HUES6 (cell line): ENCODE measurements around the gene EPB41L4B.

Source experiments
- H3K27ac ChIP-seq: 2 replicates; pipeline ENCODE4 v1.7.0; 2013; ENCODE audit warnings: low read depth, mild to moderate bottlenecking, low read length, inconsistent platforms
- H3K27me3 ChIP-seq: 2 replicates; pipeline ENCODE4 v1.6.1; 2013; ENCODE audit warnings: low read length; ENCODE audit not compliant: control insufficient read depth, insufficient read depth
- H3K36me3 ChIP-seq: 2 replicates; pipeline ENCODE4 v1.6.1; 2013; ENCODE audit warnings: low read length; ENCODE audit not compliant: control insufficient read depth, insufficient read depth
- H3K4me1 ChIP-seq: 2 replicates; pipeline ENCODE4 v1.6.1; 2013; ENCODE audit warnings: low read length; ENCODE audit not compliant: control insufficient read depth, insufficient read depth
- H3K4me3 ChIP-seq: 2 replicates; pipeline ENCODE4 v1.5.1; 2013; ENCODE audit warnings: low read depth, low read length
- H3K9ac ChIP-seq: one replicate; pipeline ENCODE4 v1.6.1; 2013; ENCODE audit warnings: mild to moderate bottlenecking, low read length
- H3K9me3 ChIP-seq: 2 replicates; pipeline ENCODE4 v1.6.1; 2013; ENCODE audit warnings: low read depth, low read length; ENCODE audit not compliant: control insufficient read depth, insufficient read depth

Gene EPB41L4B

DNA sequence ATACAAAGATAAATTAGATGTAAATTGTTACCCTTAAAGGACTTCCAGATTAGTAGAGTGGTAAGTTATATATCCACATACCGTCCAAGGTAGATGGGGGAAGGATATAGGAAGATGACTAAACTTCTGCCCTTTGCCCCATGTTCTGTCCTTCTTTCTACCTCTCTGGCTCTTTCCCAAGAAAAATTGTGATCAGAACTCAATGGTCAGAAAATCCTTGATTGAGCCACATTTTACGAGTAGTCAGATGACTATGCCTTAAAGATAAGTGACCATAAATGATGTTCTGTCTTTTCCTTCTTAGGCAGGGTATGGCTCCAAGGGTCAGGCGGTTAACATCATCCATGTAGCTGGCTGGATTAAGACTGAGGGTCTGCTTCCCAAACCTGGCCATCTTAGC, 158.2 kb downstream of the EPB41L4B start:
- no peak overlapping the region for H3K27ac ChIP-seq
- H3K4me1 ChIP-seq = peaks cover 9% of the 10 kb centered on the region
- H3K27me3 ChIP-seq = peaks cover 40% of the 10 kb centered on the region
- H3K9me3 ChIP-seq = no peaks in the 10 kb centered on the region
- H3K36me3 ChIP-seq = no peaks in the 10 kb centered on the region
- H3K4me3 ChIP-seq = no peak overlapping the region
- H3K9ac ChIP-seq = no peak overlapping the region

DNA sequence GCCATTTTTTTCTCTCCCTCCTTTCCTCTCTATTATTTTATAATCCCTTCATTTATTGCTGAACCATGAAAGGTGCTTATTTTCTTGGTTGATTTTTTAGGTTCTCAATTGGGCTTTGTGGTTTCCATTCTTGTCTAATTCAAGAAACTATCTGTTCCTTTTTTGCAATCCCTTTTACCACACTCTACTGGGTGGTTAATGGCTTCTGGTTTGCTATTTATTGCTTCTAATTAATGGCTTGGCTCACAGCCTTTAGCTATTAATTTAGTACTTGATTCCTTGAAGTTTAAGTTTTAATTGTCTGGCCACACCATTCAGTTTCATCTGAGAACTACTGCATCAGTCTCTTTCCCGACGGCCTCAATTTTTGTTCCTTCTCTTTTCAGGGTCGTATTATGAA, 159.4 kb downstream of the EPB41L4B start:
- Histone ChIP-seq H3K27ac (no peak overlapping the region), H3K27me3 (peaks cover 29% of the 10 kb centered on the region), H3K9ac (no peak overlapping the region), H3K9me3 (no peaks in the 10 kb centered on the region), H3K4me3 (no peak overlapping the region), H3K4me1 (peaks cover 9% of the 10 kb centered on the region), H3K36me3 (no peaks in the 10 kb centered on the region)

DNA sequence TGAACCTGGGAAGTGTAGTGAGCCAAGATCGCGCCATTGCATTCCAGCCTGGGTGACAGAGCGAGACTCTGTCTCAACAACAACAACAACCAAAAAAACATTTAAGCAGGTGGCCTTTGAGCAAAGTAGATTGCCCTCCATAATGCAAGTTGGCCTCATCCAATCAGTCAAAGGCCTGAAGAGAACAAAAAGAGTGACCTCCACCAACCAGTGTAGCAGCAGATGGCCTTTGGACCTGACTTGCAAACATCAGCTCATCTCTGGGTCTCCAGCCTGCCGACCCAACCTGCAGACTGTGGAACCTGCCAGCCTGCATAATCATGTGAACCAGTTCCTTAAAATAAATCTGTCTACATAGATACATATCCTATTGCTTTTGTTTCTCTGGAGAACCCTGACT, 161.3 kb downstream of the EPB41L4B start:
- H3K27me3 ChIP-seq = peaks cover 10% of the 10 kb centered on the region; the same call in 1 of the 2 replicates

DNA sequence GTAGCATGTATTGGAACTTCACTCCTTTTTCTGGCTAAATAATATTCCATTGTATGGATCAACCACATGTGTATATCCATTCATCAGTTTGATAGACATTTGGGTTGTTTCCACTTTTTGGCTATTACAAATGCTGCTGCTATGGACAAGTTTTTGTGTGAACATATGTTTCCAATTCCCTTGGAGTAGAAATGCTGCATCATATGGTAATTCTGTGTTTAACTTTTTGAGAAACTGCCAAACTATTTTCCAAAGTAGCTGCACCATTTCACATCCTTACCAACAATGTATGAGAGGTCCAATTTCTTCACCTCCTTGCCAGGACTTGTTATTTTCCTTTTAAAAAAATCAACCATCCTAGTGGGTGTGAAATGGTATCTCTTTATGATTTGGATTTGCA, 162.2 kb downstream of the EPB41L4B start:
- Histone ChIP-seq H3K27me3 (0 out of 2 replicates have a peak, but pooled peaks cover 4% of the 10 kb centered on the region), H3K27ac (no peak overlapping the region), H3K36me3 (no peaks in the 10 kb centered on the region), H3K9ac (no peak overlapping the region), H3K4me3 (no peak overlapping the region), H3K4me1 (no peaks in the 10 kb centered on the region), H3K9me3 (peaks cover 10% of the 10 kb centered on the region)

More for the DNA sequence above, 161.3 kb downstream of the EPB41L4B start:
- Histone ChIP-seq H3K9ac (no peak overlapping the region), H3K36me3 (no peaks in the 10 kb centered on the region), H3K9me3 (peaks cover 4% of the 10 kb centered on the region; the same call in 1 of the 2 replicates), H3K4me3 (no peak overlapping the region), H3K4me1 (no peaks in the 10 kb centered on the region), H3K27ac (no peak overlapping the region)

DNA sequence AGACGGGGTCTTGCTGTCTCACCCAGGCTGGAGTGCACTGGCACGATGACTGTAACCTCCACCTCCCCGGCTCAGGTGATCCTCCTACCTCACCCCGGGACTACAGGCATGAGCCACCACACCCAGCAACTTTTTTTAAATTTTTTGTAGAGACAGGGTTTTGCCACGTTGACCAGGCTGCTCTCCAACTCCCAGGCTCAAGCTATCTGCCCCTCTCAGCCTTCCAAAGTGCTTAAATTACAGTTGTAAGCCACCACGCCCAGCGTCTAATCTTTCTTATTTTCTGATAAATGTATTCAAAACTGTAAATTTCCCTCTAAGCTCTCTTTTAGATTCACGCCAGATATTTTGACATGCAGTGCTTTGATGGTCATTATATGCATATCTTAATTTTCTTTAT, 164.2 kb downstream of the EPB41L4B start:
- no peak overlapping the region for H3K9ac ChIP-seq
- H3K9me3 ChIP-seq = peaks cover 22% of the 10 kb centered on the region
- no peaks in the 10 kb centered on the region for H3K27me3 ChIP-seq
- H3K4me3 ChIP-seq = no peak overlapping the region
- H3K36me3 ChIP-seq = no peaks in the 10 kb centered on the region
- no peak overlapping the region for H3K27ac ChIP-seq
- no peaks in the 10 kb centered on the region for H3K4me1 ChIP-seq

DNA sequence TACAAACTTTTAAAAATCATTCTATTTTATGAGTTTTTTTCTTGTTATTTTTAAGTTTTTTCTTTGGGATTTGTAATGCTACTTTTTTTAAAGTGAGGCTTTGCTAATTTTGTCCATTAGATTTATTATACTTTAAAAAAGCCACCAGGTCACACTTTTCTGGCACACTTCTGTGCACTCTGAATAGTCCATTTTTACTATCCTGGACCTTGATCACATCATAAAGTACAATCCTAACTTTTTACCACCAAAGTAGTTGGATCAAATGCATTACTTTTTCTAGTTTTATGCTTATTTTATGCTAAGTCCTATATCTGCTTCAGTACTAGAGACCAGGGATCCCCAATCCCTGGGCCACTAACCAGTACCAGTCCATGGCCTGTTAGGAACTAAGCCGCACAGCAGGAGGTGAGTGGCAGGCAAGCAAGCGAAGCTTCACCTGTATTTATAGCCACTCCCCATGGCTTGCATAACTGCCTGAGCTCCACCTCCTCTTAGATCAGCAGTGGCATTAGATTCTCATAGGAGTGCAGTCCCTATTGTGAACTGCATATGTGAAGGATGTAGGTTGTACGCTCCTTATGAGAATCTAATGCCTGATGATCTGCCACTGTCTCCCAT, 169.8 kb downstream of the EPB41L4B start:
- H3K9ac ChIP-seq = no peak overlapping the region
- no peak overlapping the region for H3K27ac ChIP-seq
- H3K27me3 ChIP-seq = no peaks in the 10 kb centered on the region
- H3K9me3 ChIP-seq = peaks cover 28% of the 10 kb centered on the region
- no peaks in the 10 kb centered on the region for H3K36me3 ChIP-seq
- H3K4me1 ChIP-seq = no peaks in the 10 kb centered on the region
- H3K4me3 ChIP-seq = no peak overlapping the region

DNA sequence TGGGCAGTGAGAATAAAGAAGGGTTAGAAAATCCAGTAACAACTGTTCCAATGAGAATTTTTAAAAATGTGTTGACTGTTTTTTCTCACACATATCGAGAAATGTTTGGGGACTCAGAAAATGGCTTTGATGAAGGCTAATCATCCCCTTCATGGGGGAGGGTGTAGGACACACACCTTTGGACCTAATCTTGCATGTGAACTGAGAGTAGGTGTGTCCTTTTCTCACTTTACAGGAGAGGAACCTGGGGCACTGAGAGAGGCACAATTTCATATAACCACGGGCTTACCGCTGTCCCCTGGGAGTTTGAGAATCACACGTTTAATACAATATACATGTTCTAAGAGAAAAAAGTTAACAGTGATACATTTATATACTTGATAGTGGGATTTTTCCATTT, 171.1 kb downstream of the EPB41L4B start:
- H3K9me3 ChIP-seq = peaks cover 25% of the 10 kb centered on the region
- no peaks in the 10 kb centered on the region for H3K27me3 ChIP-seq
- no peak overlapping the region for H3K9ac ChIP-seq
- no peaks in the 10 kb centered on the region for H3K4me1 ChIP-seq
- no peaks in the 10 kb centered on the region for H3K36me3 ChIP-seq
- H3K27ac ChIP-seq = no peak overlapping the region
- no peak overlapping the region for H3K4me3 ChIP-seq

DNA sequence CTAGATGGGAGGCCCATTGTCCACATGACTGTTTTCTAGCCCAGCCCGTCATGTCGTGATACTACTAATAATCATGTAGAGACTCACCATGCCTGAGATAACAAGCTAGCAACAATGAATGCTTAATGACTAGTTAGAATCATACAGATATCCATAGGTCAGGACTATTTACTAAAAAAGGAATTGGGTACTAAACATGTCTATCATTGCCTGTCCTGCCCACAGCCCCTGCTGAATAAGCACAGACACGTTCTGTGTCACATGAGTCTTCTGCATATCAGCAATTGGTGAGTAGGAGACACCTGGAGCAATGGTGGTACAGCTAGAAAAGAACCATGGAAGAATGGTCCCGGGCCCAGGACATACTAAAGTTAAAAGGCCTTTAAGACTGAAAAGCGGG, 171.8 kb downstream of the EPB41L4B start:
- Histone ChIP-seq H3K9ac (no peak overlapping the region), H3K4me1 (peaks cover 2% of the 10 kb centered on the region; the same call in 1 of the 2 replicates), H3K36me3 (no peaks in the 10 kb centered on the region), H3K27ac (no peak overlapping the region), H3K27me3 (no peaks in the 10 kb centered on the region), H3K9me3 (peaks cover 22% of the 10 kb centered on the region), H3K4me3 (no peak overlapping the region)

DNA sequence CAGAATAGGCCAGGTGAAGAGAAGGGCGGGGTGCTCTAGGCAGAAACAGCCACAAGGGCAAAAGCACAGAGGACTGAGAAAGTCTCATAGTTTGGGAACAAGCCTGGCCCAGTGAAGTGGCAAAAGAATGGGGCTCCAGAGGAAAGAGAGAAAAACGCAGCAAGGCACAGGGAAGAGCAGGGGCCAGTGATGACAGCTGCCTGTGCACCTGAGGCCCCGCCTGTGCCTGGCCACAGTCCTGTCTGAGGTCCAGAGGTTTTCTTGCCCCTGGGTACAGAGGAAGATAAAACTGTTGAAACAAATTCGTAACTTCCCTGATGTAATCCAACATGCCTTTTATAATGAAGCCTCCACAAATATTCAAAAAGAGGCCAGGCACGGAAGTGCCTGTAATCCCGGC, 175.8 kb downstream of the EPB41L4B start:
- H3K9ac ChIP-seq = no peak overlapping the region
- H3K27ac ChIP-seq = no peak overlapping the region
- H3K4me1 ChIP-seq = peaks cover 6% of the 10 kb centered on the region; the same call in 1 of the 2 replicates
- H3K36me3 ChIP-seq = no peaks in the 10 kb centered on the region
- H3K4me3 ChIP-seq = no peak overlapping the region
- no peaks in the 10 kb centered on the region for H3K9me3 ChIP-seq
- H3K27me3 ChIP-seq = no peaks in the 10 kb centered on the region

DNA sequence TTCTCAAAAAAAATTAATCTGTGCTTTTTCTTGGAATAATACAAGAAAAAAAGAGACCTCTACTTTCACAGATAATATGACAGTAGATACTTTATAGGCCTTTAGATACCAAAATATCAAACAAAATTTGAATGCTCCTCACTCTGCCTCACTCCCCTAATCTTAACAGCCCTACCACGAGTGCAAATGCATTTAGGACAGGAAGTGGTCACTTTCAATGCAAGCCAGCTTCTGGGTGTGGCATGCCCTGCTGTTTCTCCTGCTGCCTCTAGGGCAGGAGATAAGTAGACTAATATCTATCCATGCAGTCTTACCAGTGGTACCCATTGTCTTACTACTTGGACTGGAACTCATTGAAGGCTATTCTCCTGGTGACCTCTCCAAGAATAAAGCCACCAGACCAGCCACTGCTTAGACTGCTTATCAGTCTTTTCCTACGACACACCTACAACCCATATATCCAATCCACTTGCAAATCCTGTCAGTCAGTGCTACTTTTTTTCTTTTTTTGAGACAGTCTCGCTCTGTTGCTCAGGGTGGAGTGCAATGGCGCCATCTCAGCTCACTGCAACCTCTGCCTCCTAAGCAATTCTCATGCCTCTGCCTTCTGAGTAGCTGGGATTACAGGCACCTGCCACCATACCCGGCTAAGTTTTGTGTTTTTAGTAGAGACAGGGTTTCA, 176.8 kb downstream of the EPB41L4B start:
- Histone ChIP-seq H3K4me3 (no peak overlapping the region), H3K9ac (no peak overlapping the region), H3K27me3 (no peaks in the 10 kb centered on the region), H3K4me1 (peaks cover 6% of the 10 kb centered on the region; the same call in 1 of the 2 replicates), H3K36me3 (no peaks in the 10 kb centered on the region), H3K27ac (no peak overlapping the region), H3K9me3 (no peaks in the 10 kb centered on the region)

DNA sequence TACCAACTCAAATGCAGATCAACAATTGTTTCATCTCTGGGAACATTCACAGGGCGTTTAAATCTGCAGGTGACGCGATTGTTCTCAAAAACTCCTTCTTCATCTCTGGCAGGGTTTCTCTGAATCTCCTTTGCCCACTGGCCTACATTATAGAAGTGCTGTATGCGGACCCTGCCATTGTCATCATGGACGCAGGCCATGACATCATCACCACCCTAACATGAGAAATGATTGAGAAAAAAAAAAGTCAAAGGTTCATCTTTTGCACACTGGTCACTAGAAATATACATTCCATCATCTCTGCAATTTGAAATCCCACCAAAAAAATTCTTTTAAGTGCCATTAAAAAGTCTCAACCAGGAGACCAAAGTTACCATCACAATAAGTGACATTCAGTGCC, 179.5 kb downstream of the EPB41L4B start:
- no peaks in the 10 kb centered on the region for H3K27me3 ChIP-seq
- peaks cover 6% of the 10 kb centered on the region; the same call in 1 of the 2 replicates for H3K4me1 ChIP-seq
- no peaks in the 10 kb centered on the region for H3K9me3 ChIP-seq
- no peaks in the 10 kb centered on the region for H3K36me3 ChIP-seq
- H3K27ac ChIP-seq = no peak overlapping the region
- H3K4me3 ChIP-seq = no peak overlapping the region
- H3K9ac ChIP-seq = no peak overlapping the region
